DOHH2 (cell line): ENCODE measurements around the gene HLA-DQB1.

Source experiments
- H3F3A ChIP-seq: fragments of 200-600 bp; sonication (generic), shearing (Covaris generic); 2 replicates; pipeline ENCODE4 v1.6.0; 2016; ENCODE audit warnings: antibody characterized with exemption, mild to moderate bottlenecking; ENCODE audit not compliant: control insufficient read depth, insufficient read depth
- H3K27ac ChIP-seq: fragments of 200-600 bp; sonication (generic); 2 replicates; pipeline ENCODE4 v1.5.1; 2014; ENCODE audit warnings: low read depth, mild to moderate bottlenecking, low read length, moderate library complexity
- H3K27me3 ChIP-seq: fragments of 200-600 bp; sonication (generic); 2 replicates; pipeline ENCODE4 v1.6.1; 2014; ENCODE audit warnings: mild to moderate bottlenecking, low read length, mixed read lengths; ENCODE audit not compliant: control insufficient read depth
- H3K36me3 ChIP-seq: fragments of 200-600 bp; sonication (generic); 2 replicates; pipeline ENCODE4 v1.6.1; 2014; ENCODE audit warnings: mild to moderate bottlenecking, low read length, moderate library complexity, mixed read lengths; ENCODE audit not compliant: control insufficient read depth
- H3K4me1 ChIP-seq: fragments of 200-600 bp; sonication (generic); 2 replicates; pipeline ENCODE4 v1.6.1; 2014; ENCODE audit warnings: mild to moderate bottlenecking, low read length, mixed read lengths; ENCODE audit not compliant: control insufficient read depth
- H3K4me2 ChIP-seq: fragments of 200-600 bp; sonication (generic); 2 replicates; pipeline ENCODE4 v1.6.0; 2014; ENCODE audit warnings: mild to moderate bottlenecking, low read length, moderate library complexity
- H3K4me3 ChIP-seq: fragments of 200-600 bp; sonication (generic); 2 replicates; pipeline ENCODE4 v1.5.1; 2014; ENCODE audit warnings: mild to moderate bottlenecking, low read length, mixed read lengths
- H3K79me2 ChIP-seq: fragments of 200-600 bp; sonication (generic); 2 replicates; pipeline ENCODE4 v1.6.1; 2014; ENCODE audit warnings: mild to moderate bottlenecking, low read length, mixed read lengths; ENCODE audit not compliant: control insufficient read depth
- H3K9me2 ChIP-seq: fragments of 200-600 bp; sonication (generic); replicated peaks from 2 replicates; pipeline ENCODE4 v1.6.1; 2014; ENCODE audit warnings: mild to moderate bottlenecking, low read length, mixed read lengths; ENCODE audit not compliant: control insufficient read depth
- H3K9me3 ChIP-seq: fragments of 200-600 bp; sonication (generic); 2 replicates; pipeline ENCODE4 v1.6.1; 2014; ENCODE audit warnings: antibody characterized with exemption, low read length, mixed read lengths; ENCODE audit not compliant: control insufficient read depth, insufficient read depth
- H4K20me1 ChIP-seq: fragments of 200-600 bp; sonication (generic); 2 replicates; pipeline ENCODE4 v1.6.0; 2014; ENCODE audit warnings: low read depth, mild to moderate bottlenecking, antibody characterized with exemption, low read length, moderate library complexity; ENCODE audit not compliant: control insufficient read depth, insufficient read depth
- CTCF ChIP-seq: fragments of 200-600 bp; sonication (generic); IDR thresholded peaks from one replicate; pipeline ENCODE4 v1.5.1; 2014; ENCODE audit warnings: antibody characterized with exemption, mild to moderate bottlenecking, low read depth, low read length; ENCODE audit not compliant: poor library complexity, severe bottlenecking
- EZH2phosphoT487 ChIP-seq: fragments of 200-600 bp; sonication (generic); IDR thresholded peaks from 2 replicates; pipeline ENCODE4 v1.6.1; 2017; ENCODE audit warnings: borderline replicate concordance, mild to moderate bottlenecking, antibody characterized with exemption, low read length, moderate library complexity, mixed read lengths

HLA-DQB1 gene

DNA sequence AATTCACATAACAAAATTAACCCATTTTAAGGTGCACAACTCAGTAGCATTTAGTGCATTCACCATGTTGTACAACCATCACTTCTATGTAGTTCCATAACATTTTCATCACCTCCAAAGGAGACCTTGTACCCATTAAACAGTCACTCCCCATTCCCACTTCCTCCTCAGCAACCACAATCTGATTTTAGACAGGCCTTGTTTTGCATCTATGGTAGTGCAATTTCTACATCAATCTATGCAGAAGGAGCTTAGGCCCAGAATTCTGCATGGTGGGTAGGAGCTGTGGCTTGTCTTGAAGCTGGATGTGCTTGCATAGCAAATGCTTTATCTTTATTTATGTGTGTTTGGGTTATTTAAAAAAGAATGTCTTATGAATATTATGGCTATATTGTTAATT, 42.8 kb downstream of the HLA-DQB1 start:
- Histone ChIP-seq H3K4me3 (peak overlapping the region; percentile 68), H4K20me1 (no peaks in the 10 kb centered on the region), H3K27ac (peak overlapping the region; percentile 95), H3K79me2 (no peaks in the 10 kb centered on the region), H3K36me3 (no peaks in the 10 kb centered on the region), H3K27me3 (no peaks in the 10 kb centered on the region), H3K4me1 (peaks cover 78% of the 10 kb centered on the region), H3F3A (peaks cover 20% of the 10 kb centered on the region), H3K9me3 (no peaks in the 10 kb centered on the region; the same call in 1 of the 2 replicates), H3K9me2 (no peaks in the 10 kb centered on the region), H3K4me2 (peak overlapping the region; percentile 89)
- TF ChIP-seq CTCF, result no peak

DNA sequence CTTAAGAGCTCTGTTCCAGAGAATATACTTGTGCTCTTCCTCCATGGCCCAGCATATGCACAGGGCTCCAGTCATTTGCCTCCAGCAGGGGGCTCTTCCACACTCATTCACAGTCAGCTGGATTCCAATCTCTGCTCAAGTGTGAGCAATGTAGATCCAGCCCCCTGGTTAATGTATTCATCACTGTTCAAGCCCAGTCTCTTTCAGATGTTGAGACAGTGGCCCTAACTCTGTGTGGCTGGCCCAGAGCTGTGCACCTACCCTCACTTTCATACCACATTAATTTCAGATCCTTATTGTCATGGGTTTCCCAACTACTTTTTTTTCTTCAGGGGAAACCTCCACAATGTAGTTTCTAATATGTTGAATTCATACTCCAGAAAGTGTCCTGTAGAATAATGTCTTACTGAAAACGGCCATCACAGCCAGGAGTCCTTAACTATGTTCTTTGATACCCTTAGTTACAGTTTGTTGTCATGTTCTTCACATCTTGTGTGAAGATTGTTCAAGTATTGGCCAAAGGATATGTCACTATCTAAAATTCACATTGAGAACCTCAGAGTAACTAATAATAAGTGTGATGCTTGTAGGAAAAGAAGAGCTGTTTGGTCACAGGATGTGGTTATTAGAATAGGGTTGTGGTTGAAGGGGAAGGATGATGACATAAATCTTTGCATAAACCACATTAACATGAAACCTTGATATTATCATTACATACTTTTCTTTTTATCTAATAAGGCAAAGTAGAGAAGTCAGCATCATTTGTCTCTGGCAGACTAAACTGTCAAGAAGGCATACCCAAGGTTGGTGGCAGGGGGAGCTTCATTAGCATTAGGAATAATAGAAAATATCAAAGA, 43.7 kb downstream of the HLA-DQB1 start:
- peak; percentile 88 for TF ChIP-seq CTCF
- no peak for TF ChIP-seq EZH2phosphoT487
- Histone ChIP-seq H4K20me1 (no peaks in the 10 kb centered on the region), H3K4me3 (peak overlapping the region; percentile 68), H3F3A (peaks cover 13% of the 10 kb centered on the region), H3K9me3 (no peaks in the 10 kb centered on the region; the same call in 1 of the 2 replicates), H3K36me3 (no peaks in the 10 kb centered on the region), H3K4me2 (peak overlapping the region; percentile 89), H3K4me1 (peaks cover 70% of the 10 kb centered on the region), H3K27me3 (no peaks in the 10 kb centered on the region), H3K27ac (peak overlapping the region; percentile 95), H3K9me2 (no peaks in the 10 kb centered on the region), H3K79me2 (no peaks in the 10 kb centered on the region)

DNA sequence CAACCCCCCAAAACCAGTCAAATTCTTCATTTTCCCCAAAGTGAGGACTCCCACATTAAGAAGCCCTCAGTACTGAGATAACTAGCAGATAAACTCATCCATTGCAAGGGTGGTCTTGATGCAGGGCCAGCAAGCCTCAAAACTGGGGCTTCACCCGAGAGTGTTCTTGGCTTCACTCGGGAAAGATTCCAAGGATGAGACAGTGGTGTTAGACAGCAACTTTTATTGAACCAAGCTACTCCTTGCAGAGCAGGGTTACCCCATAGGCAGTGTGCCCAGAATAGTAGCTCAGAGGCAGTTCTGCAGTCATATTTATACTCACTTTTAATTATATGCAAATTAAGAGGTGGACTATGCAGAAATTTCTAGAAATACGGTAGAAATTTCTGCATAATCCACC, 45.1 kb downstream of the HLA-DQB1 start:
- H3K9me3 ChIP-seq, result no peaks in the 10 kb centered on the region; the same call in 1 of the 2 replicates
- no peaks in the 10 kb centered on the region for H4K20me1 ChIP-seq
- no peaks in the 10 kb centered on the region for H3K9me2 ChIP-seq
- no peak overlapping the region for H3K4me2 ChIP-seq
- no peak overlapping the region for H3K27ac ChIP-seq
- H3K79me2 ChIP-seq, result no peaks in the 10 kb centered on the region
- no peaks in the 10 kb centered on the region for H3K36me3 ChIP-seq
- peaks cover 59% of the 10 kb centered on the region for H3K4me1 ChIP-seq
- H3K4me3 ChIP-seq, result no peak overlapping the region
- no peak for TF ChIP-seq EZH2phosphoT487
- TF ChIP-seq CTCF, result no peak
- H3K27me3 ChIP-seq, result no peaks in the 10 kb centered on the region
- peaks cover 13% of the 10 kb centered on the region for H3F3A ChIP-seq
